T-helper 9 cell (primary cell): ENCODE results near the gene ASCC1.

Source experiments
- DNase-seq: peaks from one replicate; pipeline ENCODE4 v3.0.0-alpha.2; 2020

ASCC1 gene

GRCh38 chr10:72096115-72097000 lies 119.7 kb downstream of the ASCC1 start:
- DNase-seq = no peak

DNA sequence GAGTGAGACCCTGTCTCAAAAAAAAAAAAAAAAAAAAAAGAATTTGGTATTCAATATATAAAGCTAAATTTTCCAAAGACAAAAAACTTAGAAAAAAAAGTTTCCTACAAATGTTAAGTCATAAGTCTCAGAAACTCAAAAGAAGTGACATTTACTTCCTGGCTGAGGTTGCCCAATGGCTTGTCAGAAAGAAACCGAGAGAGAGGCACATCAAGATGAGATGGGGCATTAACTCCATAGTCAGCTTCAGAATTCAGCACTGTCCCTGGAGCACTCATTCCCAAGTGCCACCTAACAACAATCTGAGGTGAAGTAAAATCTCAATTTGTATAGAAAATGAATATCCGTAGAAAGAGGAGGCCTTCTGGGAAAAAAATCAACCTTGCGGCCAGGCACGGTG lies 120.9 kb downstream of the ASCC1 start:
- no peak for DNase-seq

- DNase-seq = no peak
Observed at GRCh38 chr10:72094574-72094973, 121.5 kb downstream of the ASCC1 start.

DNA sequence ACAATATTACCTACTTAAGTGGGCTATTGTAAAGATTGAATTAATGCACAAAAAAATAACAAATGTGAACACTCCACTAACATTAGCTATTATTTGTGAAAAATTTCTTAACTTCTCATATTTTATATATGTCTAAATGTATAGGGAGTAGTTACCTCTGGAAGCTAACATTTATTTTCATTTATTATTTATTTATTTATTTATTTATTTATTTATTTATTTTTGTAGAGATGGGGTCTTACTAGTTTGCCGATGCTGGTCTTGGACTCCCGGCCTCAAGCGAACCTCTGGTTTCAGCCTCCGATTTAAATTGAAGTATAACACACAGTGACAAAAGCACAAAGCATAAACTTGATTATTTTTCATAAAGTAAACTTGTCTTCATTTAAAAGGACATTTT lies 122.6 kb downstream of the ASCC1 start:
- DNase-seq = no peak

- DNase-seq = no peak
Observed at GRCh38 chr10:72092987-72093386, 123.1 kb downstream of the ASCC1 start.

- no peak for DNase-seq
Observed at GRCh38 chr10:72092171-72092924, 123.7 kb downstream of the ASCC1 start.

GRCh38 chr10:72090326-72090725 lies 125.8 kb downstream of the ASCC1 start:
- DNase-seq = no peak

DNA sequence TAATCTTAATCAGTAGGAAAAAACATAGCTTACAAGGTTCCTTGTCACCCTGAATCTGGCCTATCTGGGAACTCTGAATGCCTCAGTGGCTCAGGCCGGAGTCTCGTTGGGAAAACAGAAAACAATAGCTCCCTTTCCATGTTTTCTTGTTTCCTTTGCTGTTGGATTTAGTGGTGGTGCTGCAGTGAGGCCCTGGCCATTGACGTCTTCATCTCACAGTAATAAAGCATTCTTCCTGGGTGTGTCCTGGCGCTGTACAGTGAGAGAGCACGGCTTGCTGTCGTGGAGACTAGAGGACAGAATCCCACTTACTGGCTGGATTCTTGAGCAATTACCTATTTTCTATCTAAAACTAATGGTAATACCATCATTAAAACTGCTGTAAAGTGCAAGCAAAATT lies 126.5 kb downstream of the ASCC1 start:
- no peak for DNase-seq

GRCh38 chr10:72088889-72089575 lies 127.0 kb downstream of the ASCC1 start:
- DNase-seq = peak; percentile 43

DNA sequence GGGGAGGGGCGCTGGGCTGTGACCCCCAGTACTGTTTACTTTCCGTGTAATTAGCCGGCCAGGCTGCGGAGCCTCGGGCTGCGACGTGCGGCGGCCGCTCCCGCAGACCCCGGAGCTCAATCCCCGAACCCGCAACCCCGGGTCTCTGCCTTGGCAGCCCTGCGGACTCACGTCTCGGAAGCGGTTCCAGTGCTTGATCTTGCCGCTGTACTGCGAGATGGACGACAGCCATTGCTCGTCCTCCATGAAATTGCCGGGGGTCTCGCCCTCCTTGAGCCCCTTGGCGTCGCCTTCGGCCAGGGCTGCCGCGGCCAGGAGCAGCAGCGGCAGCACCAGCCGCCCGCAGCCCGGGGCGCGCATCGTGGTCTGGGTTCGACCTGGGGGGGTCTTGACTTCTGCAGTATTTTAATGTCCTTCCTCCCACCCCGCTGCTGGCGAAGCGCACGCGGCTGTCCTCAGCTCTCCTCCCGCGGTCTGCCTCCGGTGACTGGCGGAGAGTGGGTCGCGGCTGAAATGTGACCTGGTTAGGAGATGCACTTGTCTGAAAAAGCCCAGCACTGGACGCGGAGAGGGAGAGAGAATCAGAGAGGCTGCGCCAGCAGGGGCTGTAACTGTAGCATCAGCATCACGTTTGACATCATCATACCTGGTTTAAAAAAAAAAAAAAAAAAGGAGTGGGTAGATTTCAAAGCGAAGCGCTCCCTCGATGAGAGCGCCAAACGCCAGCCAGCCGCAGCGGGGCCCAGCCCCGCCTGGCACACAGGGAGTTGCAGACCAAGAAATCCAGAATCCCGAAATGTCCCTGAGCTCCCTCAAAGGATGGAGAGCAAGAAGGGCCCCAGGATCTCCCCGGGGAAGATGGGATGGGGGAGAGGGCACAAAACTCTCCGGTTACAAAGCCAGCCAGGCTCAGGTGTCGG lies 127.8 kb downstream of the ASCC1 start, which contains the start of gene SPOCK2:
Gene SPOCK2, minus strand, starts transcription at position 583 of the 920 bp plus-strand sequence. Its CDS starts 223 bp downstream, at position 360.
- DNase-seq = peak; percentile 71

DNA sequence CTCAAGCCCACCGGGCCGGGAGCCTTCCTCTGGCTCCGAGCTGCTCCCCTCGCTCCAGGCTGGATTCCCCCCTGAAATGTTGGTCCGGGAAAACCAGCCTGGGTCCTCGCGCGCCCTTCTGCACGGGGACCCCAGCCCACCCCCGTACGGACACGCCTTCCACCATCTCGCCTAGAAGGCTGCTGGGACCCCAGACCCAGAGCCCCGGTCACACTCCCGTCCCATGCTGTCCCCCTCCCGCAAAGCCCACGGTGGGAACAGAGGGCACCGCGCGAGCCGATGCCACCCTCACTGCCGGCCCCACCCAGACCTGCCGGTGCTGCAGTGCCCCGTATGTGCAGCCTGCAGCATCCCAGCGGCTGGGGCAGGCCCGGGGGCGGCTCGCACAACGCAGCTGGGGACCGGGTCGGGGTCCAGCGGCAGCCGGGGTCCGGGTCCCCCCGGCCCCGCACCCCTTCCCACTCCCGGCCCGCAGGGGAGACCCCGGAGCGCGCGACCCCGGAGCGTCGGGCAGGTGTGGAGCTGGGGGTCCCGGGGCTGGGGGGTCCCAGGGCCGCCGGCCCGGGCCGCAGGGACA lies 128.6 kb downstream of the ASCC1 start:
- peak; percentile 37 for DNase-seq

DNA sequence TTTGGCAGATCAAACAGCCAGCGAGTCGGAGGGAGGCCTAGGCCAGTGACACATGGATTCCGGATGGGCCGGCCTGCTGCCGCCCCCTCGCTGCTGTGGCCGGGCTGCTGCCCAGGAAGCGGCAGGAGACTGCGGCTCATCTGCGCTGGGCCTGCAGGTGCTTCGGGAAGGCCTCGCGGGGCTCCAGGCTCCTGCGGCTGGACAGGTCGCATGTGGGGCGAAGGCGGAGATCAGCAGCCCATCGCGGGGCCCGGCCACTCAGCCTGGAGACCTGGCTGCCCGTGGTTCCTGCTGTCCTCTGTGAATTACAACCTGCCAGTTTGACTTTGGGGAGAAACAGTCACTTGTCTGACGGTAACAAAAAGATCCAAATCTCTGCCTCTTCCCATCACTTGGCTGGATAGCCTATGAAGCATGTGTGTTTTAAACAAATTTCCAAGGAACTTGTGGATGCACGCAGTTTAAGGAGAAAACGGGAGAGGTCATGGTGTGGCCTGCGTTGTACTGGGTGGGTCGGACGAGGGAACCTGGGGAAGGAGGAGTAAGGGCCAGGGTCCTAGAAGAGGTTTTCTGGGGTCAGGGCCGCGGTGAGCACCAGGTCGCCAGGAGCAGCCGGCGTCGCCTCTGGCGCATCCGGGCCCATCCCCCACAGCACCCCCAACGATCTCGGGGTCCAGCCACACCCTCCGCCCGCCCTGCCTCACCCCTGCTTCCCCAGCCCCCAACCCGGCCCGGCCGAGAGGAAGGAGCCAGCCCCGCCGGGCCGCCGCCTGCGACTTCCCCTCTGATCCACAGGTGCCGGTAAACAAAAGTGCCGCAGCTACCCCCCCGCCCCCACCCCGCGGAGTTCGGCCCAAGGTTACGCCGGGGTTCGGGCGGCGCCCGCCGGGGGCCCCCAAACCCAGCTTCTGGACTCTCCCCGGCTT lies 129.3 kb downstream of the ASCC1 start:
- peak; percentile 57 for DNase-seq

GRCh38 chr10:72085864-72086465 lies 130.1 kb downstream of the ASCC1 start:
- DNase-seq = no peak

DNA sequence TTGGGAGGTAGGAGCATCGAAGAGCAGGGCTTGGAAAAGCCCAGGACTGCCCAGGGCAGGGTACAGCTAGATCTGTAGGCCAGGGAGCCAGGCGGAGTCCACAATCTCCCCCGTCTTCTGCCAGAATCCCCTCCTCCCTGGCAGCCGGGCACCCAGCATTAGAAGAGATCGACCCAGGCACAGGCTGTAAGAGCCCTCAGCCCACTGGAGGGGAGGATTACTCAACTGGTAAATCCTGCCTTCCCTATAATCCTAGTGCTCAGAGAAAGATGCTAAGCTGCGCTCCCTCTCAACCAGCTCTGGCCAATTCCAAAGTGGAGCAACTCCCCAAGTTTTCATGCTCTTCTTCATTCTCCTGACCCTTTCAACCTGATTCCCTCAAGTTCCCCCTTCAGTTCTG lies 130.9 kb downstream of the ASCC1 start:
- DNase-seq = no peak

- DNase-seq = peak; percentile 54
Observed at GRCh38 chr10:72083790-72084459, 132.2 kb downstream of the ASCC1 start.

DNA sequence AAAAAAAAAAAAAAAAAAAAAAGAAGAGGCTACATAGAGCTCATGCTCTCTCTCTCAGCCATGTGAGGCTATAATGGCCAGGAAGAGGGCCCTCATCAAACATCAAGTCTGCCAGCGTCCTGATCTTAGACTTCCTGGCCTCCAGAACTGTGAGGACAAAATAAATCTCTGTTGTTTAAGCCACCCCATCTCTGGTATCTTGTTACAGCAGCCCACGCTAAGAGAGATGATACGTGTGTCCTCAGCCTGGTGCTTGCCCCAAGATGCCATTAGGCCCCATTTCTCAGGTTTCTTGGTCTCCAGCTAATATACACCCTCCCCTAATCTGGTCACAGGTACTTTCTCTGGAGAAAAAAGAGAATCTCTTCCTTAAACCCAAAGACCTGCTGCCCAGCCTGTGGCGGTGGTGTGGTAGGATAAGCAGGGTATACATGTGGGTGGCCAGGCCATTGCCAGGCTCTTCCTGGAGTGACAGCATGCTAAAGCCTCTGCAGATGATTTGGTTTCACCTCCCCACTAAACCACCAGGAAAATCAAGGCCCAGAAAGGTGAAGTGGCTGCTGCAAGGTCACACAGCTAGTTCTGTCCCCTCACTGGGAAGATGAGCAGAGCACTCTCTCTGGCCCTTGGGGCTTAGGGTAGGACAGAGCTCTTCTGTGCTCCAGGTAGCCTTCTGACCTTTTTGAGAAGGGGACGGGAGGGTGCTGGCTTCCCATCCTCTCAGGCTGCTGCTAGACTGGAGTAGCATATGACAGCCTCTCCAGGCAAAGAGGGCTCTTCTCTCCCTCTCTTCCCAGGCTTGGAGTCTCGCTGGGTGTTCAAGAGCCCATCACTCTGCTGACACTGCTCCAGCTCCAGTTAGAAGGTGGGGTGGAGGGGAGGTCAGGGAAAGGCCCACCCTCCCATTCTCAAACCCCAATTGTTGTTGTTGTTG lies 133.0 kb downstream of the ASCC1 start:
- no peak for DNase-seq

DNA sequence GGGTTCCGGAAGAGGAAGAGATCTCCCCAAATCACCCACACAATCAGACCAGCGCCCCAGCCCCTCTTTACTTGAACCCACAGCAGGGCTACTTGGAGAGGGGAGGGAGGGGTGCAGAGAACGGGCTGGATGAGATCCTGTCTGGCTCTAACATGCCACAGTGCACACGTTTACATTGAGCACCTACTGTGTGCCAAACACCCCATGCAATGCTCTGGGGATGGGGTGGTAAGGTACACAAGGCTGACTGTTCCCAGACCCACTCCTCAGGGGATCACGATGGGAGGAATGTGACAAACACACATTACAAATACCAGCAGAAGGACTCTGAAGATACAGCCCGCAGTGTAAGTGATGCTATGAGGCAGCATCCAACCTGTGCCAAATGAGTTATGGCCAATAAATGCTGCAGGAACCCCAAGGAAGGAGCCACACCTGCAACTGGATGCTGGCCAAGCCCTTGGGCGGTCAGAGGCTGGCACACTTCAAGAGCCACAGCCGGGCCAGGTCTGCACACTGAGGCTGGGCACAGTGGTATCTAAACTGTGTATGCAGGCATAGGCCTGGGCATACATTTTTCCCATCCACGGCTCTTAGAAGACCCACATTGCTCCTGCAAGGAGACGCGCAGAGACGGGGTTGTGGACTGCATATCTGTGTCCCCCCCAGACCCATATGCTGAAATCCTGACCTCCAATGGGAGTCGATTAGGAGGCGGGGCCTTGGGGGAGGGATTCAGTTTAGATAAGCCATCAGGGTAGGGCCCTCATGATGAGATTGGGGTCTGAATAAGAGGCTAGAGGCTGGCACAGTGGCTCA lies 134.1 kb downstream of the ASCC1 start:
- DNase-seq = no peak
